ENCODE measurements around the gene HNRNPUL1.

The HNRNPUL1 gene

DNA sequence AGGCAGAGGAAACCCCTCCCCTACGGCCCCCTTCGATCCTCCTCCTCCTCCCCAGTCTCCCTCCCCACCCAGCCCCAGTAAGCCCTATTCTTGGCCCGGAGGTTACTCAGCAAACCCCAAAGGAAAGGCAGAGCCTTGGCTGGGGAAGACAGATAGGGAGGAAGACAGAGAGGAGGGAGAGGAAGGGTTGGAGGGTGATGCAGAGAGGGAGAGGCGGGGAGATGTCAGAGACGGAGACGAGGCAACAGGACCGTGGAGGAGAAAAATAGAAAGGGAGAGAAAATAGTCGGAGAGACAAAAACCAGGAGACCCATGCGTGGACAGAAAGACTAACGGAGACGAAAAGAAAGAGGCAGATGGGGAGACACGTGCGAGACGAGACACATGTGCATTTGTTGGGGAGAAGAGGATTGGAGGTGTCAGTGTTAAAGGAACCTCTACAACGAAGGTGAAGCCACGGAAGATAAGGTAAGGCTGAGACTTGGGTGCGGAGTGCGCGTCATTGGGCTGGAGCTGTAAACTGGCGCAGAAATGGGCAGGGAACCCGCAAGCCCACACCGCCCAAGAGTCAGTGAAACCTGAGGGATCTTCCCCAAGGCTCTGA, 86.7 kb downstream of the HNRNPUL1 start:
- TF ChIP-seq, protein P1, sequence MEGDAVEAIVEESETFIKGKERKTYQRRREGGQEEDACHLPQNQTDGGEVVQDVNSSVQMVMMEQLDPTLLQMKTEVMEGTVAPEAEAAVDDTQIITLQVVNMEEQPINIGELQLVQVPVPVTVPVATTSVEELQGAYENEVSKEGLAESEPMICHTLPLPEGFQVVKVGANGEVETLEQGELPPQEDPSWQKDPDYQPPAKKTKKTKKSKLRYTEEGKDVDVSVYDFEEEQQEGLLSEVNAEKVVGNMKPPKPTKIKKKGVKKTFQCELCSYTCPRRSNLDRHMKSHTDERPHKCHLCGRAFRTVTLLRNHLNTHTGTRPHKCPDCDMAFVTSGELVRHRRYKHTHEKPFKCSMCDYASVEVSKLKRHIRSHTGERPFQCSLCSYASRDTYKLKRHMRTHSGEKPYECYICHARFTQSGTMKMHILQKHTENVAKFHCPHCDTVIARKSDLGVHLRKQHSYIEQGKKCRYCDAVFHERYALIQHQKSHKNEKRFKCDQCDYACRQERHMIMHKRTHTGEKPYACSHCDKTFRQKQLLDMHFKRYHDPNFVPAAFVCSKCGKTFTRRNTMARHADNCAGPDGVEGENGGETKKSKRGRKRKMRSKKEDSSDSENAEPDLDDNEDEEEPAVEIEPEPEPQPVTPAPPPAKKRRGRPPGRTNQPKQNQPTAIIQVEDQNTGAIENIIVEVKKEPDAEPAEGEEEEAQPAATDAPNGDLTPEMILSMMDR (IDR thresholded peaks at IDR 0.05; ENCODE audit: low read length, missing control alignments): no peak
- peak overlapping the region; percentile 93 for H3K4me3 ChIP-seq (replicated peaks; ENCODE audit: low read depth, low read length)
- DNase-seq (ENCODE audit: low read depth): no peak

DNA sequence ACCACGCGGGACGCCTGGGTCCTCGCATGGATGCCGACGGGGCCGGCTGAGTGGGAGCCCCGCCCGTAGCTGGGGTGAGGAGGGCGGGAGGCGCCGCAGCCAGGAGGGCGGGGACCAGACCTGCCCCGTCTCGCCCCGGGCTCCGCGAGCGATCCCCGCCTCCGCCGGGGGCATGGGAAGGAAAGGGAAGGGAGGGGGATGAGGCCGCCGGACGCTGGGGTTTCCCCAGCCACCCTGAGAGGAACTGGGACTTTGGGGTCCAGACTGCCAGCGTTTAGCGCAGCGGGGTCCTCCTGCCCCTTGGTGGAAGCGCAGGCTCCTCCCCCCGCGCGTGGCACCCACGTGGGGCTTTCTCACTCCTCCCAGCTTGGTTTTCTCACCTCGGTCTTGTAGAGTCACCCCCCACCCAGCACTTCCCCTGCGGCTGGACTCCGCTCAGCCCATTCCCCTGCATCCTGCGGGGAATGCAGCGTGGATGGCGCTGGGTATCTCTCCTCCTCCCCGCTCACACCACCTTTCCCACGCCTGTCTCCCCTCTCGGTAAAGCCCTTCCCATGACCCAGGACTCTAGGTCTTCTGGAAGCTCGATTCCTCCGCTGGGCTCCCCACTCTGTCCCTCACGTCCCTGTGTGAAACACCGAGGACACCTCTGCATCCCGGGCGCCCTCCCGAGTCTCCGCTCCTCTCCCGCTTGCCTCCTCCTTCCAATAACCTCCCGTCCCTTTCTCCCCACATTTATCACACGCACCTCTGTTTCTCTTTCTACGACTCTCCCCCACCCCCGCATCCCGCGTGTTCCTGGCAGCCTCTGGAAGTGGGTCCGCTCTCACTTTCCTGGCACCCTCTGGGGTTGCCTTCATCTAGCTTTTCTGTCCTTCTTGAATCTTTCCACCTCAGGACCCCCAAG, 87.4 kb downstream of the HNRNPUL1 start:
- TF ChIP-seq, protein P1 (IDR thresholded peaks at IDR 0.05; ENCODE audit: low read length, missing control alignments): no peak
- DNase-seq (ENCODE audit: low read depth): peak; percentile 60

DNA sequence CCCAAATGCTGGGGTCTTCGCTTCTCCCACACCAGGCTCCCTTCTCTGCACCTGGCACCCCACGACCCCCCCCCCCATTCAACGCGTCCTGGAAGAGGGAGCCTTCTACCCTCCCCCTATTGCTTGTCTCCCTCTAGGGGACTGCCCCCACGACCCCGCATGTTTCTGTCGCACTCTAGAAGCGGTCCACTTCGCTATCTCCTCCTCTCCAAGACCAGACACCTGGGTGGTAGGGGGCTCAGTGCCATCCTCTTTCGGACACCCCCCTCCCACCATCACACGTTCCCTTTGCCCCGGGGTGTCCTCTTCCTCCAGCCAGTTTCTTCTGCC, 88.1 kb downstream of the HNRNPUL1 start:
- TF ChIP-seq, protein P1 (IDR thresholded peaks at IDR 0.05; ENCODE audit: low read length, missing control alignments): no peak
- DNase-seq (ENCODE audit: low read depth): no peak
- H3K4me3 ChIP-seq (replicated peaks; ENCODE audit: low read depth, low read length): peak overlapping the region; percentile 93

More for the DNA sequence above, 87.4 kb downstream of the HNRNPUL1 start:
- peak overlapping the region; percentile 93 for H3K4me3 ChIP-seq (replicated peaks; ENCODE audit: low read depth, low read length)

DNA sequence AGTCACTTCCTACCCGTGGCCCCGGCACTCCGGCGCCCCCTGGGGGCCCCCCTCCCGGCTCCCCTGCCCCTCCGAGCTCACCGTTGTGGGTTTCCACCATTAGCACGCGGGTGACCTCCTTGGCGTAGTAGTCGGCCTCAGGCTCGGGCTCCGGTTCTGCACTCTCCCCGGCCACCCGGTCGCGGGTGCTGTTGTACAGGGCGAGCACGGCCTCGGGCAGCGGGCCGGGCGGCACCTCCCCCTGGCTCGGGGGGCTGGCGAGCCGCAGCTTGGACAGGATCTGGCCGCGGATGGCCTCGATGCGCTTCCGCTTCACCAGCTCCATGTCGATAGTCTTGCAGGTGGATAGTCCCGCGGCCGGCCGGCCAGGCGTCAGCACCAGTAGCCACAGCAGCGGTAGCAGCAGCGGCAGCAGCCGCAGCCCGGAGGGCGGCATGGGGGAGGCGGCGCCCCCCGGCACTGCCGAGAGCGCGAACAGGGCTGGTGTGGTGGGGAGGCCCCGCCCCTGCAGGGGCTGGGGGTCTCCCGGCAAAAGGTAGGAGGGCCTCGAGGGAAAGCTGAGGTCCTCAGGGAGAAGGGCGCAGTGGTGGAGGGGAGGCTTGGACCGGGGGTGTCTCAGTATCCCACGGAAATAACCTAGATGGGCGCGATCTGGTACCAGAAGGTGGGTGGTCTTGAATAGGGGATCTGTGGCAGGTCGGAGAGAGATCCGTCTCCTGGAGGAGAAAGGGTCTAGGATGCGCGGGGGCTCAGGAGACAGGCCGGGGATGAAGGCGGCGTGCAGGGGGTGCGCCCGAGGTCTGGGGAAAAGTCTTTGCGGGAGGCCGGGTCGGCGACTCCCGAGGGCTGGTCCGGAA, 88.7 kb downstream of the HNRNPUL1 start:
- H3K4me3 ChIP-seq (replicated peaks; ENCODE audit: low read depth, low read length): peak overlapping the region; percentile 93
- peak; percentile 51 for DNase-seq (ENCODE audit: low read depth)
- TF ChIP-seq, protein P1 (IDR thresholded peaks at IDR 0.05; ENCODE audit: low read length, missing control alignments): peak; percentile 45

DNA sequence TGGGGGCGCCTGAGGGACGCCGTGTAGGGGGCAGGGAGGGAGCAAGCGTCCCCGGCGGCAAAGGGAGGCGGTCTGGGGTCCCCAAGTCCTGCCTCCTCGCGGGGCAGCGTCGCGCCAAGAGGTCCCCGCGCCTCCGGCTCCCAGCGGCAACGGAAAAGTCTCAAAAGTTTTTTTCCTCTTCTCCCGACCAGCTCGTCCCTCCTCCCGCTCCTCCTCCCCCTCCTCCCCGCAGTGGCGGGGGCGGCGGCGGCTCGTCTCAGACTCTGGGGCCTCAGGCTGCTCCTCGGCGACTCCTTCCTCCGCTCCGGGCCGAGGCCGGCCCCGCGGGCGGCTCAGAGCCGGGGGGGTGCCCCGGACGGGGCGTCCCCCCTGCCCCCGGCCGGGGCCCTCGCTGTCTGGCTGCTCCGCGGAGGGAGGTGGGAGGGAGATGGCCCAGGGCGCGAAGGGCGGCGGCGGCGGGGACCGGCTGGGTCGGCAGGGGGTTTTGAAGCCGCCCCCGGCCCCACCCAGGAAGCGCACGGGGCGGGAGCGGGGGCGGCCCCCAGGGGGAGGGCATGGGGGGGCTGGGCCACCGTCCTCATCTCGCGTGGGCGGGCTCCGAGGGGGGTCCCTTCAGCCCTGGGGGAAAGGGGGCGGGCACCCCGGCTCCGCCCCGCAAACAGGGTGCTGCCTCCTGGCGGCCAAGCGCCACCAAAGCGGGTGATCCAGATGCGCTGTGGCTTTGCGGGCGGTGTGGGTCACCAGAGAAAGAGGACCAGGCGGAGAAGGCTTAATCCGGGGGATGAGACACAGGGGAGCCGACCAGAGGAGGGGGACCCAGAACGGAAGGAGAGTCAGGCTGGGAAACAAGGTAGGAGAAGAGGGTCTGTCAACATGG, 89.5 kb downstream of the HNRNPUL1 start, which contains the start of gene TGFB1:
TGFB1 (minus strand) TSS at position 457 of the 877 bp plus-strand sequence. CDS start 878 bp downstream, outside the sequence.
- peak; percentile 93 for DNase-seq (ENCODE audit: low read depth)
- TF ChIP-seq, protein P1 (IDR thresholded peaks at IDR 0.05; ENCODE audit: low read length, missing control alignments): peak; percentile 80
- peak within 1 kb of the TSS; percentile 93 for H3K4me3 ChIP-seq (replicated peaks; ENCODE audit: low read depth, low read length)

Data from fibroblast of pulmonary artery (primary cell).